Measurements from ENCODE around the gene ISYNA1. TPM values are rescaled to one million over a fixed set of nuclear protein-coding genes. Genes with fewer than 3 reads are reported as not detected.

The ISYNA1 gene
- total RNA-seq, 1 donor from 2014 or later, result 111 TPM

DNA sequence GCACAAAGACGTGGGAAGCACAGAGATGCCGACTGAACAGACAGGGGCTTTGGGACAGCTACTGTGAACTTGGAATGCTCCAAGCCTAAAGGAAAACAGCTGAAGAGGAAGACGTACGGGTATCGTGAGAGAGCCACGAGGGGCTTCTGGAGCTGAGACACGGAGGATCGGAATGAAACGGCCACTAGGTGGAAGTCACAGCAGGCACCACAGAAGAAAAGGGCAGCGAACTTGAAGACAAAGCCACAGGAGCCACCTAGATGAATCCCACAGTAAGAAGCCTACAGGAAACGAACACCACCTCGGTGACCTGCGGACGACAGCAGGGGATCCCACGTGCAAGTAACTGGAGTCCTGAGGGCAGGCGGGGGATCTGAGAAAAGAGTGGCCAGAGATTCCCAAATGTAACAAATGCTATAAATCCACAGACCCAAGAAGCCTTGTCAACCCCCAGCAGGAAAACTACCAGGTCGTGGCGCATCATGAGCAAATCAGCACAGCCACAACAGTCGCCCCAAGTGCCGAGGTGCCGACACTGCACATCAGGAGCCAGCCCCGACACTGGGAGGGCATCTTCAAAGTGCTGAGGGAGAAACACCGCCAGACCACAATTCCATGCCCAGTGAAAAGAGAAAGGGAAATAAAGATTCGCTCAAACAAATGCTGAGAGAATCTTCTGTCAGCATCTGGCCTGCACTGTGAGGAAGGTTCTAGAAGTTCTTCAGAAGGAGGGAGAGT lies 39.3 kb upstream of the ISYNA1 start:
- H3K9me3 Mint-ChIP-seq (ENCODE audit: unreplicated experiment), result peaks cover 20% of the 10 kb centered on the region
- H3K27ac Mint-ChIP-seq (ENCODE audit: unreplicated experiment), result peak overlapping the region; percentile 93
- H3K4me1 Mint-ChIP-seq (ENCODE audit: low read depth, unreplicated experiment), result peaks cover 32% of the 10 kb centered on the region
- peaks cover 22% of the 10 kb centered on the region for H3K27me3 Mint-ChIP-seq (ENCODE audit: unreplicated experiment)
- H3K36me3 Mint-ChIP-seq (ENCODE audit: unreplicated experiment), result peaks cover 11% of the 10 kb centered on the region
- H3K4me3 Mint-ChIP-seq (ENCODE audit: unreplicated experiment), result peak overlapping the region; percentile 65
- DNase-seq, result no peak
- TF ChIP-seq, protein P1, sequence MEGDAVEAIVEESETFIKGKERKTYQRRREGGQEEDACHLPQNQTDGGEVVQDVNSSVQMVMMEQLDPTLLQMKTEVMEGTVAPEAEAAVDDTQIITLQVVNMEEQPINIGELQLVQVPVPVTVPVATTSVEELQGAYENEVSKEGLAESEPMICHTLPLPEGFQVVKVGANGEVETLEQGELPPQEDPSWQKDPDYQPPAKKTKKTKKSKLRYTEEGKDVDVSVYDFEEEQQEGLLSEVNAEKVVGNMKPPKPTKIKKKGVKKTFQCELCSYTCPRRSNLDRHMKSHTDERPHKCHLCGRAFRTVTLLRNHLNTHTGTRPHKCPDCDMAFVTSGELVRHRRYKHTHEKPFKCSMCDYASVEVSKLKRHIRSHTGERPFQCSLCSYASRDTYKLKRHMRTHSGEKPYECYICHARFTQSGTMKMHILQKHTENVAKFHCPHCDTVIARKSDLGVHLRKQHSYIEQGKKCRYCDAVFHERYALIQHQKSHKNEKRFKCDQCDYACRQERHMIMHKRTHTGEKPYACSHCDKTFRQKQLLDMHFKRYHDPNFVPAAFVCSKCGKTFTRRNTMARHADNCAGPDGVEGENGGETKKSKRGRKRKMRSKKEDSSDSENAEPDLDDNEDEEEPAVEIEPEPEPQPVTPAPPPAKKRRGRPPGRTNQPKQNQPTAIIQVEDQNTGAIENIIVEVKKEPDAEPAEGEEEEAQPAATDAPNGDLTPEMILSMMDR (IDR thresholded peaks at IDR 0.05; ENCODE audit: partially characterized antibody, unreplicated experiment), result peak; percentile 23

DNA sequence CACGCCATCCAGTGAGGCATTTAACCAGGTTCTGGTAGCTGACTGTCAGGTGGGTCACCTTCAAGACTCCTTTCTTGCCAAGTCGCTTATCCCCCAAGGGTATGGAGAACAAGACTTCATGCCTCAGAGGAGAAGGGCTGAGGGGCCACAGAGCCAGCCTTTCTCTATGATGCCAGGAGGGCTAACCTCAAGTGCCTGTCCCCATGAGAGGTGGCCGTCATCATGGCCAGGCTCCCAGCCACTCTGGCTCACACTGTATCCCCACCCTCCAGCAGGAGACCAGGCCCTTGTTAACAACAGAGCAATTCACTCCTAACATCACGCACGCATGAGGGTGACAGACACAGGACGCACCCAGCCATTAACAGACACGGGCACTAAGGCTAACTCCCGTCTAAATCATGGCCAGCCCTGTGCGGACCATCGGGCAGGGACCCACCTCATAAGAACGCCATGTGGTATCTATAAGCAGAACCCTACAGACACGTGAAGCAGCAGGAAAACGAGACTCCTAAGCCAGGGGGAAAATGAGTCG lies 38.6 kb upstream of the ISYNA1 start:
- no peak for DNase-seq
- peak overlapping the region; percentile 93 for H3K27ac Mint-ChIP-seq (ENCODE audit: unreplicated experiment)
- H3K36me3 Mint-ChIP-seq (ENCODE audit: unreplicated experiment), result peaks cover 11% of the 10 kb centered on the region
- peaks cover 20% of the 10 kb centered on the region for H3K9me3 Mint-ChIP-seq (ENCODE audit: unreplicated experiment)
- H3K27me3 Mint-ChIP-seq (ENCODE audit: unreplicated experiment), result peaks cover 22% of the 10 kb centered on the region
- peak overlapping the region; percentile 65 for H3K4me3 Mint-ChIP-seq (ENCODE audit: unreplicated experiment)
- TF ChIP-seq, protein P1 (IDR thresholded peaks at IDR 0.05; ENCODE audit: partially characterized antibody, unreplicated experiment), result no peak
- peaks cover 32% of the 10 kb centered on the region for H3K4me1 Mint-ChIP-seq (ENCODE audit: low read depth, unreplicated experiment)

DNA sequence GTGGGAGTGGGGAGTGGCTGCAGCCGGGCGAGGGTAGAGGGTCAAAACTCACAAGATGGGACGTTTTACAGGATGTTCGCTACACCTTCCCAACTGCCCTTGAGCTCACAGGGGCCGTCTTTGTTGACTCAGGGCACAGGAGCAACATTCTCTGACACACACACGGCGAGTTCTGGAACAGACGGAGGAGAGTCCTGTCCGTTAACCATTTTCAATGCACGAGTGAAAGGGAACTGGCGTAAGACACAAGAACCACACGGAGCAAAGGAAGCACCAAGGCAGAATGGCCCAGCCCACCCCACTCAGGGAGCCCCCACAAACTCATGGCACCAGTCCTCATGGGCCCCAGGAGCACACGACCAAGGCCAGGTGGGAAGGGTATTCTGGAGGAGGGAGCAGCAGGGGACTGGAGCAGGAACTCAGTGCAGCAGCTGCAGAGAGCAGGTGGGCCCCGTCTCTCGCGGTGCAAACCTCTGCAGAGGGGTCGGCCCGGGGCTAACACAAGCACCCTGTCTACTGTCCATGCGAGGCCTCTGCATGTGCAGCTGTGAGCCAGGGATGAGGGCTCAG lies 37.9 kb upstream of the ISYNA1 start:
- H3K4me3 Mint-ChIP-seq (ENCODE audit: unreplicated experiment), result peak overlapping the region; percentile 38
- H3K9me3 Mint-ChIP-seq (ENCODE audit: unreplicated experiment), result peaks cover 20% of the 10 kb centered on the region

GRCh38 chr19:18475004-18475453 lies 37.1 kb upstream of the ISYNA1 start:
- H3K27me3 Mint-ChIP-seq (ENCODE audit: unreplicated experiment), result peaks cover 20% of the 10 kb centered on the region
- no peak for DNase-seq
- H3K4me1 Mint-ChIP-seq (ENCODE audit: low read depth, unreplicated experiment), result peaks cover 30% of the 10 kb centered on the region
- TF ChIP-seq, protein P1 (IDR thresholded peaks at IDR 0.05; ENCODE audit: partially characterized antibody, unreplicated experiment), result no peak
- H3K36me3 Mint-ChIP-seq (ENCODE audit: unreplicated experiment), result peaks cover 11% of the 10 kb centered on the region
- no peak overlapping the region for H3K27ac Mint-ChIP-seq (ENCODE audit: unreplicated experiment)
- no peak overlapping the region for H3K4me3 Mint-ChIP-seq (ENCODE audit: unreplicated experiment)
- peaks cover 17% of the 10 kb centered on the region for H3K9me3 Mint-ChIP-seq (ENCODE audit: unreplicated experiment)

More for the DNA sequence above, 37.9 kb upstream of the ISYNA1 start:
- Mint-ChIP-seq H3K36me3 (ENCODE audit: unreplicated experiment) (peaks cover 11% of the 10 kb centered on the region), H3K4me1 (ENCODE audit: low read depth, unreplicated experiment) (peaks cover 32% of the 10 kb centered on the region), H3K27ac (ENCODE audit: unreplicated experiment) (peak overlapping the region; percentile 9), H3K27me3 (ENCODE audit: unreplicated experiment) (peaks cover 22% of the 10 kb centered on the region)
- DNase-seq, result no peak
- TF ChIP-seq, protein P1 (IDR thresholded peaks at IDR 0.05; ENCODE audit: partially characterized antibody, unreplicated experiment), result no peak
